T-helper 17 cell (primary cell): ENCODE results near the gene GNG13. TPM values are rescaled to one million over a fixed set of nuclear protein-coding genes. Genes with fewer than 3 reads are reported as not detected.

Source experiments
- ATAC-seq: fragments of 150-1000 bp; cut with Tn5 transposase; 2 replicates; pipeline ENCODE4 v1.10.0; 2021; ENCODE audit warnings: mild to moderate bottlenecking, moderate library complexity
- DNase-seq, 3 donors: peaks; one replicate each; pipeline versions ENCODE4 v3.0.0 to v3.0.0-alpha.2; 2020 to 2021
- H3K9me3 ChIP-seq: one replicate; pipeline ENCODE4 v1.7.0; 2013; ENCODE audit warnings: low read length, mild to moderate bottlenecking; ENCODE audit not compliant: control insufficient read depth, poor library complexity, severe bottlenecking
- H3K27ac Mint-ChIP-seq: one replicate; pipeline ENCODE4 v1.8.0; 2022; ENCODE audit warnings: mild to moderate bottlenecking, moderate library complexity, mixed read lengths
- H3K27me3 Mint-ChIP-seq: one replicate; pipeline ENCODE4 v1.8.0; 2022; ENCODE audit warnings: mixed read lengths
- H3K36me3 Mint-ChIP-seq: one replicate; pipeline ENCODE4 v1.8.0; 2022; ENCODE audit warnings: low read depth, mixed read lengths
- H3K4me1 Mint-ChIP-seq: one replicate; pipeline ENCODE4 v1.8.0; 2022; ENCODE audit warnings: mild to moderate bottlenecking, mixed read lengths
- H3K4me3 Mint-ChIP-seq: one replicate; pipeline ENCODE4 v1.8.0; 2022; ENCODE audit warnings: mild to moderate bottlenecking, moderate library complexity, mixed read lengths
- total RNA-seq, 4 donors: library from RNA in 2 of 4; stranded (reverse) in 2 of 4; gene quantifications; one replicate each; pipeline ENCODE4 v1.2.3 and lab custom pipeline; 2022 to 2026

Gene GNG13
- total RNA-seq, 2 donors from 2014 or later: not detected

- Mint-ChIP-seq H3K36me3 (peaks cover 2% of the 10 kb centered on the region), H3K4me3 (no peak overlapping the region), H3K4me1 (peaks cover 2% of the 10 kb centered on the region), H3K27me3 (peaks cover 15% of the 10 kb centered on the region), H3K27ac (no peak overlapping the region)
- DNase-seq (no peak), ATAC-seq (no peak)
- H3K9me3 ChIP-seq: no peaks in the 10 kb centered on the region
Measured at GRCh38 chr16:799111-799947, 1.2 kb downstream of the GNG13 start.

- ATAC-seq (no peak), DNase-seq (no peak)
- no peak overlapping the region for H3K4me3 Mint-ChIP-seq
- H3K27me3 Mint-ChIP-seq: peaks cover 15% of the 10 kb centered on the region
- no peak overlapping the region for H3K27ac Mint-ChIP-seq
- H3K36me3 Mint-ChIP-seq: peaks cover 2% of the 10 kb centered on the region
- no peaks in the 10 kb centered on the region for H3K9me3 ChIP-seq
- H3K4me1 Mint-ChIP-seq: peaks cover 2% of the 10 kb centered on the region
Measured at GRCh38 chr16:798666-799065, 1.9 kb downstream of the GNG13 start.

- ATAC-seq (no peak), DNase-seq (no peak)
- peaks cover 2% of the 10 kb centered on the region for H3K4me1 Mint-ChIP-seq
- H3K9me3 ChIP-seq: no peaks in the 10 kb centered on the region
- peaks cover 2% of the 10 kb centered on the region for H3K36me3 Mint-ChIP-seq
- H3K27ac Mint-ChIP-seq: no peak overlapping the region
- peaks cover 15% of the 10 kb centered on the region for H3K27me3 Mint-ChIP-seq
- no peak overlapping the region for H3K4me3 Mint-ChIP-seq
Measured at GRCh38 chr16:797686-798085, 2.8 kb downstream of the GNG13 start.

- DNase-seq (no peak), ATAC-seq (peak; percentile 52)
- peaks cover 2% of the 10 kb centered on the region for H3K4me1 Mint-ChIP-seq
- H3K9me3 ChIP-seq: no peaks in the 10 kb centered on the region
- H3K27ac Mint-ChIP-seq: no peak overlapping the region
- peaks cover 2% of the 10 kb centered on the region for H3K36me3 Mint-ChIP-seq
- H3K27me3 Mint-ChIP-seq: peaks cover 10% of the 10 kb centered on the region
- H3K4me3 Mint-ChIP-seq: no peak overlapping the region
Measured at GRCh38 chr16:797120-797420, 3.5 kb downstream of the GNG13 start.

GRCh38 chr16:796296-797119 is 4.0 kb downstream of the GNG13 start:
- Mint-ChIP-seq H3K4me1 (peaks cover 2% of the 10 kb centered on the region), H3K27ac (no peak overlapping the region), H3K36me3 (peaks cover 2% of the 10 kb centered on the region), H3K4me3 (no peak overlapping the region), H3K27me3 (peaks cover 8% of the 10 kb centered on the region)
- H3K9me3 ChIP-seq: no peaks in the 10 kb centered on the region
- DNase-seq: no peak
- ATAC-seq: no peak

- H3K9me3 ChIP-seq: no peaks in the 10 kb centered on the region
- DNase-seq (no peak), ATAC-seq (no peak)
- H3K27me3 Mint-ChIP-seq: peaks cover 8% of the 10 kb centered on the region
- H3K4me1 Mint-ChIP-seq: peaks cover 2% of the 10 kb centered on the region
- H3K36me3 Mint-ChIP-seq: peaks cover 2% of the 10 kb centered on the region
- H3K4me3 Mint-ChIP-seq: no peak overlapping the region
- no peak overlapping the region for H3K27ac Mint-ChIP-seq
Measured at GRCh38 chr16:795580-796229, 4.8 kb downstream of the GNG13 start.

GRCh38 chr16:794853-795466 is 5.6 kb downstream of the GNG13 start:
- Mint-ChIP-seq H3K4me1 (peaks cover 2% of the 10 kb centered on the region), H3K4me3 (no peak overlapping the region), H3K36me3 (peaks cover 2% of the 10 kb centered on the region), H3K27me3 (peaks cover 8% of the 10 kb centered on the region), H3K27ac (no peak overlapping the region)
- no peaks in the 10 kb centered on the region for H3K9me3 ChIP-seq
- no peak for ATAC-seq
- no peak for DNase-seq

GRCh38 chr16:794091-794822 is 6.3 kb downstream of the GNG13 start:
- H3K36me3 Mint-ChIP-seq: peaks cover 2% of the 10 kb centered on the region
- H3K4me1 Mint-ChIP-seq: peaks cover 2% of the 10 kb centered on the region
- peaks cover 8% of the 10 kb centered on the region for H3K27me3 Mint-ChIP-seq

GRCh38 chr16:793414-793813 is 7.1 kb downstream of the GNG13 start:
- H3K36me3 Mint-ChIP-seq: peaks cover 2% of the 10 kb centered on the region
- H3K4me1 Mint-ChIP-seq: peaks cover 2% of the 10 kb centered on the region
- no peaks in the 10 kb centered on the region for H3K9me3 ChIP-seq
- no peak overlapping the region for H3K27ac Mint-ChIP-seq
- DNase-seq (no peak), ATAC-seq (no peak)
- H3K27me3 Mint-ChIP-seq: peaks cover under 1% of the 10 kb centered on the region
- H3K4me3 Mint-ChIP-seq: no peak overlapping the region

More at GRCh38 chr16:794091-794822, 6.3 kb downstream of the GNG13 start:
- ATAC-seq (no peak), DNase-seq (no peak)
- Mint-ChIP-seq H3K27ac (no peak overlapping the region), H3K4me3 (no peak overlapping the region)
- H3K9me3 ChIP-seq: no peaks in the 10 kb centered on the region

- Mint-ChIP-seq H3K4me3 (no peak overlapping the region), H3K27me3 (no peaks in the 10 kb centered on the region), H3K36me3 (no peaks in the 10 kb centered on the region), H3K4me1 (peaks cover 2% of the 10 kb centered on the region), H3K27ac (no peak overlapping the region)
- H3K9me3 ChIP-seq: no peaks in the 10 kb centered on the region
- DNase-seq (no peak), ATAC-seq (no peak)
Measured at GRCh38 chr16:792221-792995, 8.1 kb downstream of the GNG13 start.

GRCh38 chr16:791131-791530 is 9.4 kb downstream of the GNG13 start:
- Mint-ChIP-seq H3K4me1 (peaks cover 5% of the 10 kb centered on the region), H3K27ac (no peak overlapping the region), H3K27me3 (no peaks in the 10 kb centered on the region), H3K36me3 (no peaks in the 10 kb centered on the region), H3K4me3 (no peak overlapping the region)
- H3K9me3 ChIP-seq: no peaks in the 10 kb centered on the region
- ATAC-seq: no peak
- no peak for DNase-seq

- Mint-ChIP-seq H3K4me3 (peak overlapping the region; percentile 83), H3K27ac (no peak overlapping the region), H3K27me3 (no peaks in the 10 kb centered on the region), H3K36me3 (no peaks in the 10 kb centered on the region), H3K4me1 (peaks cover 3% of the 10 kb centered on the region)
- DNase-seq: no peak
- H3K9me3 ChIP-seq: no peaks in the 10 kb centered on the region
- ATAC-seq: no peak
Measured at GRCh38 chr16:790086-790485, 10.4 kb downstream of the GNG13 start.
